Psoas muscle (tissue), 8 donors: ENCODE data around the gene ARHGAP12. TPM values are rescaled to one million over a fixed set of nuclear protein-coding genes. Genes with fewer than 3 reads are reported as not detected.

Experiments used
- ATAC-seq, 4 donors: fragments of 200-7000 bp; cut with Tn5 transposase; one replicate each; pipeline ENCODE4 v1.9.1; 2020; ENCODE audit warnings: moderate library complexity in 3 of 4, mild to moderate bottlenecking in 2 of 4
- DNase-seq, 2 donors: peaks; one replicate each; pipeline ENCODE4 v3.0.0-alpha.2; 2020
- H3K27ac ChIP-seq: fragments of 200-600 bp; one replicate; pipeline ENCODE4 v1.8.0; 2022
- H3K27me3 ChIP-seq, 3 donors: fragments of 200-600 bp in 1 of 3; one replicate each; pipeline versions ENCODE4 v1.6.1 to v1.8.0; 2013 to 2022; ENCODE audit warnings: low read length in 2 of 3, mild to moderate bottlenecking in 2 of 3, moderate library complexity in 1 of 3; ENCODE audit not compliant: insufficient read depth in 3 of 3
- H3K36me3 ChIP-seq, 2 donors: fragments of 200-600 bp in 1 of 2; one replicate each; pipeline versions ENCODE4 v1.6.1 to v1.8.0; 2013 to 2022; ENCODE audit warnings: low read depth in 1 of 2, mild to moderate bottlenecking in 1 of 2, moderate library complexity in 1 of 2; ENCODE audit not compliant: insufficient read depth in 1 of 2
- H3K4me1 ChIP-seq: fragments of 200-600 bp; one replicate; pipeline ENCODE4 v1.8.0; 2022
- H3K4me3 ChIP-seq: fragments of 200-600 bp; one replicate; pipeline ENCODE4 v1.8.0; 2022; ENCODE audit warnings: mild to moderate bottlenecking
- H3K9me3 ChIP-seq: fragments of 200-600 bp; one replicate; pipeline ENCODE4 v1.8.0; 2022
- WGBS, 3 donors: extraction: QIAGEN DNeasy Blood & Tissue Kit; methylation state at CpG; one replicate each; pipeline versions ENCODE4 v1.1.6 to v1.1.7; 2013; 5-methylcytosine and 5-hydroxymethylcytosine counted together
- intact Hi-C, 2 donors: fragments of 100-400 bp; cut with DNase I; formaldehyde crosslinking; loops; one replicate each; pipeline versions ENCODE4 v1.11.0 to v1.14.2; 2022
- polyA plus RNA-seq, 3 donors: library from polyadenylated mRNA; stranded (reverse); fragments of 200-250 nt; gene quantifications; one replicate each; pipeline ENCODE4 v1.2.3, GENCODE V29; 2013
- total RNA-seq, 4 donors: library from RNA; stranded (reverse); fragmentation: NEBNext Ultra II Directional in 2 of 4; extraction: Animal tissue kit (Norgen Biotek cat#: 25700) in 2 of 4; gene quantifications; one replicate each; pipeline versions ENCODE4 v1.2.1 to v1.2.4, GENCODE V29; 2021 to 2023
- TF ChIP-seq, protein P1 (sequence below): fragments of 200-600 bp; IDR thresholded peaks from one replicate; pipeline ENCODE4 v1.8.0; 2022; ENCODE audit warnings: antibody characterized with exemption
- donor health status: healthy with polysubstance abuse.
- donor health status: DM: no; HTN: no; CAD: no; lungs with moderate emphysema.
- donor health status: Bipolar disorder and iron deficiency.
- donor health status: healthy.
- donor health status: DM: yes; HTN: yes; CAD: no.
- donor health status: DM: no; HTN: no; CAD: no.
- donor health status: DM: no; HTN: no; CAD: no.
- donor health status: DM: yes; HTN: yes; CAD: no.

ARHGAP12 gene
- total and polyA plus RNA-seq, 7 donors: 8.2 to 18.2 (median 11.8) TPM

DNA sequence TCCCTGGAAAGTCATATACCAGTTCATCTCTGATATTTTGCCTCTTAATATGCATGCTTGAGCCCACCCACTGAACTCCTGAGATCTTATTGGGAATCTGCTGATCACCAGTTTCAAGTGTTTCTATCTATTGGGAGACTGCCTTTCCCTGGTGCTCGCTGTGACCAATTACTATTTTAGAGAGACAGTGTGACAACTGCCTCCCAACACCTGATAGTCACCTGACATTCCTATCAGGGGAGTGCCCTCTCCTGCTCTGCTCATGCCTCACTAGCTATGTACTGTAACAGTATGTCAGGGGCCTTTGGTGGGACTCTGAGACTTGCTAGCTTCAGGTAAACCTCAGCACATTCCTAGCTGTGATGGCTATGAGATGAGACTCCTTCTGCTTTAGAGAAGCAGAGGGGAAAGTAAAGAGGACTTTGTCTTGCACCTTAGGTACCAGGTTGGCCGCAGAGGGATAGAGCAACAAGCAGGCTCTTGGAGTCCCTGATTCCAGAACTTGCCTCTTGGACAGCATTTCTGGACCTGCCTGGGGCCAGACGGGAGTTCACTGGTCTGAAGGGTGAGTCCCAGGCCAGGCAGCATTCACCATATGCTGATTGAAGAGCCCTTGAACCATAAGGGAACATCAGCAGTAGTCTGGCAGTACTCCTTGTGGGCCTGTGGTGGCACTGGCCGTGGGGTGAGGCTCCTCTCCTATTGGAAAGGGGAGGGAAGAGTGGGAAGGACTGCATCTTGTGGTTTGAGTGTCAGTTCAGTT is 34.4 kb upstream of the ARHGAP12 start:
- Histone ChIP-seq H3K4me3 (no peak overlapping the region), H3K4me1 (no peaks in the 10 kb centered on the region), H3K27me3 (no peaks in the 10 kb centered on the region), H3K27ac (no peak overlapping the region), H3K36me3 (no peaks in the 10 kb centered on the region), H3K9me3 (no peaks in the 10 kb centered on the region)
- DNase-seq: no peak
- TF ChIP-seq, protein P1, sequence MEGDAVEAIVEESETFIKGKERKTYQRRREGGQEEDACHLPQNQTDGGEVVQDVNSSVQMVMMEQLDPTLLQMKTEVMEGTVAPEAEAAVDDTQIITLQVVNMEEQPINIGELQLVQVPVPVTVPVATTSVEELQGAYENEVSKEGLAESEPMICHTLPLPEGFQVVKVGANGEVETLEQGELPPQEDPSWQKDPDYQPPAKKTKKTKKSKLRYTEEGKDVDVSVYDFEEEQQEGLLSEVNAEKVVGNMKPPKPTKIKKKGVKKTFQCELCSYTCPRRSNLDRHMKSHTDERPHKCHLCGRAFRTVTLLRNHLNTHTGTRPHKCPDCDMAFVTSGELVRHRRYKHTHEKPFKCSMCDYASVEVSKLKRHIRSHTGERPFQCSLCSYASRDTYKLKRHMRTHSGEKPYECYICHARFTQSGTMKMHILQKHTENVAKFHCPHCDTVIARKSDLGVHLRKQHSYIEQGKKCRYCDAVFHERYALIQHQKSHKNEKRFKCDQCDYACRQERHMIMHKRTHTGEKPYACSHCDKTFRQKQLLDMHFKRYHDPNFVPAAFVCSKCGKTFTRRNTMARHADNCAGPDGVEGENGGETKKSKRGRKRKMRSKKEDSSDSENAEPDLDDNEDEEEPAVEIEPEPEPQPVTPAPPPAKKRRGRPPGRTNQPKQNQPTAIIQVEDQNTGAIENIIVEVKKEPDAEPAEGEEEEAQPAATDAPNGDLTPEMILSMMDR: no peak
- no peak for ATAC-seq
- 88 to 95% (median 94%) methylated on average over 4 of the region's 4 CpGs for WGBS, 3 donors
- intact Hi-C loops: no loop called here

DNA sequence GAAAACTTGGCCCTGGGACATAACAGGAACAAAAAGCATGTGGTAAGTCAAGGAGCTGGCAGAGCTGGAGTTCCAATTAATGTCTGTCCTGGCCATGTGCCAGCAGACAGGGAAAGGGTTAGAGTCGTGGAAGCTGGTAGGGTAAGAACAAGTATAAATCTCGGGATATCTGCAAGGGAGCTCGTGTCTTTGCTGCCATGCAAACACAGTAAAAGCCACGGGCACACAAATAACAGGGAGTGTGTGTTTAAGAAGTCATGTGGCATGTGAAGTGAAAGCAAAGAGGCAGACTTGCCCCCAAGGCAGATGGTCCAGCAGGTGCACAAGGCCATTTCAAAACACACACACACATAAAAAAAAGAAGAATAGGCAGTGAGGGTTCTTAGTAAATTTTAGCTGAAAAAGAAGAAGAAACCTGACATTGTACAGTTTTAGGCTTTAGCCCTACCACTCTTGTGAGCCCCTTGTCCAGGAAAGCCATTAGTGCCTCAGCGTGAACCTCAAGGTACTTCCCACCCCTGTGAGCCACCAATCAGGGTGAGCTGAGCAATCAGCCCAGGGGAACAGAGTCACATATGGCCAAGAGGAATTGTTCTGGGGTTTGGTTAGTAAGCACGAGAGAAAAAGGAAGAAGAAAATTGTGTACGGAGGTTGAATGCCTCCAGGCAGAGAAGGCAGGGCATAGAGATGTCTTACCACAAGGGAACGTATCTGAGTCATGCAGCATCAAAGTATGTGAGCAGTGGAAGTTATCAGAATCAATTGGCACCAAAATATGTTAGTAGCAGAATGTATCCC is 32.8 kb upstream of the ARHGAP12 start:
- Histone ChIP-seq H3K27me3 (no peaks in the 10 kb centered on the region), H3K27ac (no peak overlapping the region), H3K9me3 (no peaks in the 10 kb centered on the region), H3K36me3 (no peaks in the 10 kb centered on the region), H3K4me1 (no peaks in the 10 kb centered on the region), H3K4me3 (no peak overlapping the region)
- DNase-seq (no peak), ATAC-seq (no peak)
- whole genome bisulfite sequencing, 3 donors: 52 to 59% (median 57%) methylated on average over 8 of the region's 8 CpGs
- intact Hi-C loops: no loop called here
- TF ChIP-seq, protein P1: no peak

DNA sequence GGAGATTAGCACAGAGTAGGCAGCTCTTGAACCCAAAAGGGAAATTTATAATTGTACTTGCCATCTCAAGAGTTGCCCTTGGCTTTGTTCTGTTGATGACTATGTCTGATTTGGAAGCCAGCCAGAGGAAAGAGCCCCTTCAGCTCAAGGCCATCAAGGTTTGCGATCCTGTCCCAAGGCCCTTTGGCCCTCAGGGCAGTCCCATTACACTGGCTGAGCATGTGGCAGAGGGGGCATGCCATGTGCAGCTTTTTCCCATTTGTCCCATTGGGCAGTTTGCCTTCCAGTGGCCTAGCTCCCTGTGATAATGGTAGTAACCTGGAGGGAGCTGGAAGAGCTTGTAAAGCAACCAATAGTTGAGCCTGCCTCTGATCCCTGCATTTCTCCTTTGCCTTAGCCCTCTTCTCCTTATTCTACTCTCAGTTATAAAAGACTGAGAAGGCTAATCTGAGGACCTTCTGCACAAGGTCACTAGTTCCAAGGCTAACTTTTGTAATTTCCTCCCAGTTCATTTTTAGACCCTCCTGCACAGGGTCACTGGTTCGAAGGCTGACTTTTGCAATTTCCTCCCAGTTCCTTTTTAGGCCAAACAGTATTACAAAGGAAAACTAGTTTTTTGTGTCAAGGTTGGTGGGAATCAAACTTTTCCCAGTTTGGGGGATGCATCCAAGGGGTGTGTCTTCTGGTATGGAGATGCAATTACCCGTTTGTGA is 31.0 kb upstream of the ARHGAP12 start:
- TF ChIP-seq, protein P1: no peak
- no peak for ATAC-seq
- intact Hi-C loops: no loop called here
- DNase-seq: no peak
- H3K9me3 ChIP-seq: no peaks in the 10 kb centered on the region
- H3K4me1 ChIP-seq: no peaks in the 10 kb centered on the region
- no peaks in the 10 kb centered on the region for H3K36me3 ChIP-seq
- H3K4me3 ChIP-seq: no peak overlapping the region
- 50 to 71% (median 52%) methylated on average over 3 of the region's 3 CpGs for WGBS, 3 donors
- H3K27ac ChIP-seq: no peak overlapping the region
- no peaks in the 10 kb centered on the region for H3K27me3 ChIP-seq

DNA sequence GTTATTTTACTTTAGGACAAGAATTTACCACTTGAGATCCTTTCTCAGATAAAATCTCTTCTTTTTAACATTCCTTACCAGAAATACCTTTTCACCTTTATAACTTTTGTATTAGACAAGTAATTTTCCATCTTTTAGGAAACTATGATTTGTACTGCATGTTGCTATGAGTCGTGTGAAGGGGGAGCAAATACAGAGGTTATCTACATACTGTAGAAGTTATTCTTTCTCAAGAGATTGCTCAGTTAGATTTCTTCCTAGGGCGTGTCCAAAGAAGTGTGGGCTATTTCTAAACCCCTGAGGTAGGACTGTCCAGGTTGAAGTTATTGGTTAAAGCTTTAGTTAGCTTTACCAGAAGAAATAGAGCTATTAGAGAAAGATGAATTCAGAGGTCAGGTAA is 30.2 kb upstream of the ARHGAP12 start:
- Histone ChIP-seq H3K4me1 (no peaks in the 10 kb centered on the region), H3K36me3 (no peaks in the 10 kb centered on the region), H3K4me3 (no peak overlapping the region), H3K9me3 (no peaks in the 10 kb centered on the region), H3K27ac (no peak overlapping the region), H3K27me3 (no peaks in the 10 kb centered on the region)
- intact Hi-C loops: no loop called here
- DNase-seq (no peak), ATAC-seq (no peak)
- 91 to 98% (median 95%) methylated on average over 2 of the region's 2 CpGs for WGBS, 3 donors
- TF ChIP-seq, protein P1: no peak
